ENCODE data around the gene TMEM120B. TPM values are rescaled to one million over a fixed set of nuclear protein-coding genes. Genes with fewer than 3 reads are reported as not detected.
"Not testable (repeated sequence)": the region's sequence is repeated elsewhere in the genome, so short reads cannot be mapped to it uniquely, and the experiment has no call there.

Gene TMEM120B
- polyA plus RNA-seq, 3 donors from 2014 or later, result 1.8 to 4.0 (median 3.1) TPM

DNA sequence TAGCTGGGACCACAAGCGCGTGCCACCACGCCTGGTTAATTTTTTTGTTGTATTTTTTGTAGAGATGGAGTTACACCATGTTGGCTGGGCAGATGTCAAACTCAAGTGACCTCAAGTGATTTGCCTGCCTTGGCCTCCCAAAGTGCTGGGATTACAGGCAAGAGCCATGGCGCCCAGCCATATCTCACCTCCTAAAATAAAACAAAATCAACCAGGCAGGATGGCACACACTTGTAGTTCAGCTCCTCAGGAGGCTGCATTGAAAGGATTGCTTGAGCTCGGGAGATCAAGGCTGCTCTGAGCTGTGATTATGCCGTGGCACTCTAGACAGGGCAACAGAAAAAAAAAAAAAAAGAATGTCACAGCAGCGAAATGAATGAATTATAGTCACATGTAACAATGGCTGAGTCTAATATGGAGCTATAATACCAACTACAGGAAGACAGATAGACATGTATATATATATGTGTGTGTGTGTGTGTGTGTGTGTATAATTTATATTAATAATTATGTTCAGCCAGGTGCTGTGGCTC is 19.3 kb upstream of the TMEM120B start:
- Mint-ChIP-seq H3K27ac (no peak overlapping the region), H3K27me3 (ENCODE audit: low read depth in 3 of 3) (peaks cover 0 to 3% (median 2%) of the 10 kb centered on the region in 3 donors), H3K36me3 (no peaks in the 10 kb centered on the region), H3K4me3 (no peak overlapping the region), H3K4me1 (peaks cover 0 to 6% of the 10 kb centered on the region in 2 donors), H3K9me3 (no peaks in the 10 kb centered on the region)
- DNase-seq, result no peak

DNA sequence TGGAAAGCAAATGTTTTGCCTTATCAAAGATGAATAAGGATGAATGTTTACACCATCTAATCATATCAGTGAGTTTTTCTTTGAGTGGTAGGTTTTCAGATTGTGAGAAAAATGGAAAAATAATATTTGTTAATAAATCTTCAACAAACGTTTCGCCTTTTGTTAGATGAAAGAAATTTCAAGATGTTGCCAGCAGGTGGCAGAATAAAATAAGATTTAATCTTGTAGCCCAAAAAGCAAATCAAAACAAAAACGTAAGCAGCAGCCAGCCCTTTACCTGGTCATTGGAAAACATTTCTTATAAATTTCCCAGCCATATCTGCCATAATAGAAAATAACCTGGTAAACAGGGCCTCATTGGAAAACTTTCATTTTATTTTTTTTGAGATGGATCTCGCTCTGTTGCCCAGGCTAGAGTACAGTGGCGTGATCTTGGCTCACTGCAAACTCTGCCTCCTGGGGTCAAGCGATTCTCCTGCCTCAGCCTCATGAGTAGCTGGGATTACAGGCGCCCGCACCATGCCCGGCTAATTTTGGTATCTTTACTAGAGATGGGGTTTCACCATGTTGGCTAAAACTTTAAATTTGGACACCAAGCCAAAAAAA is 15.4 kb upstream of the TMEM120B start:
- H3K27ac Mint-ChIP-seq, result no peak overlapping the region
- H3K27me3 Mint-ChIP-seq (ENCODE audit: low read depth in 3 of 3), result peaks cover 0 to 2% (median 0%) of the 10 kb centered on the region in 3 donors
- H3K4me1 Mint-ChIP-seq, result peaks cover 0 to 6% of the 10 kb centered on the region in 2 donors
- no peaks in the 10 kb centered on the region for H3K9me3 Mint-ChIP-seq
- H3K4me3 Mint-ChIP-seq, result no peak overlapping the region
- no peaks in the 10 kb centered on the region for H3K36me3 Mint-ChIP-seq
- peak; percentile 52 to 67 (median 60) for DNase-seq

DNA sequence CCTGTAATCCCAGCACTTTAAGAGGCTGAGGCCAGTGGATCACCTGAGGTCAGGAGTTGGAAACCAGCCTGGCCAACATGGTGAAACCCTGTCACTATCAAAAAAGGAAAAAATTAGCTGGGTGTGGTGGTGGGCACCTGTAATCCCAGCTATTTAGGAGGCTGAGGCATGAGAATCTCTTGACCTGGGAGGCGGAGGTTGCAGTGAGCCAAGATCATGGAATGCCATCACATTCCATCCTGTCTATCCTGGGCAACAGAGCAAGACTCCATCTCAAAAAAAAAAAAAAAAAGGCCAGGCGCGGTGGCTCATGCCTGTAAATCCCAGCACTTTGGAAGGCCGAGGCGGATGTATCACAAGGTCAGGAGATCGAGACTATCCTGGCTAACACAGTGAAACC is 14.7 kb upstream of the TMEM120B start:
- not testable (repeated sequence) for H3K27ac Mint-ChIP-seq; H3K27me3 Mint-ChIP-seq (ENCODE audit: low read depth in 3 of 3); H3K36me3 Mint-ChIP-seq

DNA sequence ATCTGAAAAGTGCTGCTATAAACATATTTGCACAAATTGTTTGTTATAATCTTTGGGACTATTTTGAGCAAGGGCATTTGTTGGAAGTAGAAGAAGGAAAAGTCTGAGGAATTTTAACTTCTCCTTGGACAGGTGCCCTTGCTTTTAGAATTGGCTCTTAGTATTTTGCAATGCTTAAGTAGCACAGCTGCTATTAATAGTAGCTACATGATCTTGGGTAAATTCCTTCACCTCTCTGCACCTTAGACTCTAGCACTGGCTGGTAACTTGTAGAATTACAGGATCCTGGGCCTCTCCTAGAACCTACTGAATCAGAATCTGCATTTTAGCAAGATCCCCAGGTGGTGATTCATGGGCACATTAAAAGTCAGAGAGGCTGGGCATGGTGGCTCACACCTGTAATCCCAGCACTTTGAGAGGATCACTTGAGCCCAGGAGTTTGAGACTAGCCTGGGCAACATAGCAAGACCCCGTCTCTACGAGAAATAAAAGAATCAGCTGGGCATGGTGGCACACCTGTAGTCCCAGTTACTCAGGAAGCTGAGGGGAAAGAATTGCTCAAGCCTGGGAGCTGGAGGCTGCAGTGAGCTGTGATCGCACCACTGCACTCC is 10.8 kb upstream of the TMEM120B start:
- Mint-ChIP-seq H3K4me1 (peaks cover 0 to 6% of the 10 kb centered on the region in 2 donors), H3K27ac (no peak overlapping the region), H3K4me3 (no peak overlapping the region), H3K9me3 (no peaks in the 10 kb centered on the region), H3K36me3 (no peaks in the 10 kb centered on the region), H3K27me3 (ENCODE audit: low read depth in 3 of 3) (peaks cover 0 to 6% (median 1%) of the 10 kb centered on the region in 3 donors)
- DNase-seq, result no peak

More for the DNA sequence above, 14.7 kb upstream of the TMEM120B start:
- not testable (repeated sequence) for H3K9me3 Mint-ChIP-seq, H3K4me3 Mint-ChIP-seq, DNase-seq, H3K4me1 Mint-ChIP-seq

DNA sequence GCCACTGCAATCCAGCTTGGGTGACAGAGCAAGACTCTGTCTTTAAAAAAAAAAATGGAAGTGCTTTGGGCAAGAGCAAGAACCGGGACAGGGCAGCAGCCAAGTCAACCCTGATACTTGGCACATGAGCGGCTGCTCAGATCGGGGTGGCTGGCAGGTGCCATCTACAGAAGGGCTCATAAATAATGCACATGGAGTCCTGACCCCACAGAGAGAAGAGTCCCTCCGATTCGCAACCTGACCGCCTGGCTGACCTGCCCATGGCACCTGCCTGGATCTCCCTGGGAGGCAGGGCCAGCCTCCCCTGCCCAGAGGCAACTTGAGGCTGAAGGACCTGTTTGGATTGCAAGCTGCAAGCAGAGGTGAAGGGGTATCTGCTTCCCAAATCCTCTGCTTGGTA is 9.6 kb upstream of the TMEM120B start:
- peaks cover 0 to 6% (median 1%) of the 10 kb centered on the region in 3 donors for H3K27me3 Mint-ChIP-seq (ENCODE audit: low read depth in 3 of 3)
- H3K27ac Mint-ChIP-seq, result no peak overlapping the region

DNA sequence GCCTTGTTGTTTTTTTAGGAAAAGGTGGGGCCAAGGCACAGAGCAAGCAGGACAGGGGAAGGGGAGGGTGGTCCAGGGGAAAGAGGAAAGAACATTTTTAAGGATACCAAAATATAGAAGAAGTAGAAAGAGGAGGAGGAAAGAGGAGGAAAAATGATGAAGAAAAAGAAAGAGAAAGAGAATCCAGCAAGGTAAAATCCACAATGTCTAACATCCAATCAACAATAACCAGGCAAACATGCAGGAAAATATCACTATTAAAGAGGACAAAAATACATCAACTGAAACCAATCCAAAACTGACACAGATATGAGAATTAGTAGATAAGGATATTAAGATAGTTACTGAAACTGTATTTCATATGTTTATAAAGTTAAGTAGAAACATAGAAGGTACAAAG is 7.0 kb upstream of the TMEM120B start:
- no peak overlapping the region for H3K4me3 Mint-ChIP-seq
- H3K4me1 Mint-ChIP-seq, result peaks cover 0 to 1% of the 10 kb centered on the region in 2 donors
- no peaks in the 10 kb centered on the region for H3K9me3 Mint-ChIP-seq
- no peak for DNase-seq
- peak overlapping the region in 1 of 6 donors; percentile 43 for H3K27ac Mint-ChIP-seq
- H3K36me3 Mint-ChIP-seq, result no peaks in the 10 kb centered on the region
- peaks cover 0 to 11% (median 1%) of the 10 kb centered on the region in 3 donors for H3K27me3 Mint-ChIP-seq (ENCODE audit: low read depth in 3 of 3)

More for the DNA sequence above, 9.6 kb upstream of the TMEM120B start:
- Mint-ChIP-seq H3K4me1 (no peaks in the 10 kb centered on the region), H3K36me3 (no peaks in the 10 kb centered on the region), H3K4me3 (no peak overlapping the region), H3K9me3 (no peaks in the 10 kb centered on the region)
- DNase-seq, result no peak

DNA sequence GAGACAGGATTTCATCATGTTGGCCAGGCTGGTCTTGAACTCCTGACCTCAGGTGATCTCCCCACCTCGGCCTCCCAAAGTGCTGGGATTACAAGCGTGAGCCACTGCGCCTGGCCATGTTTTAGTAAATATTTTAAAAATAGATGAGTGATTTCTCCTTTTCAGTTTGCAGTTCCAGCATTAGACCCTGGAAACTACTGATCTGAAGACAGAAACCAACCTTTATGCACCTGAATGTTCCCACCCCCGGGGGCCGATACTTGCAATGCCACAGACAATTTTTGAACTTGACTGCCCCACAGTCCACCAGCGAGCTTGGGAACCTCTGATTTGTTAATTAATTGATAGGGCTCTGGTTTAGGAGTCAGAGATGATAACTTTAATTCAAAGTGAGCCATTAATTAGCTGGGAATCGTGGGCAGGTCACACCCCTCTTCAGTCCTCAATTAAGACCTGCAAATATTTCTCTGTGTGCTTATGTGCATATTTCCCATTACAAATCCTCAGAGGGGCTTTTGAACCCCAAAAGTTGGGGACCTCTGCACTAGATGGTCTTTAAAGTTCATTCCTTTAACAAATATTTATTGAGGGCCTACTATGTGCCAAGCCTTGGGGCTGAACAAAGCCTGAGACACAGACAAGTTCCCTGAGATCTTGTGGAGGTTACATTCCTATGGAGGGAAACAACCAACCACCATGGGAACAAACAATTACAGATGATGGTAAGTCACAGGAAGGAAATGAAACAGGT is 4.1 kb upstream of the TMEM120B start:
- Mint-ChIP-seq H3K36me3 (no peaks in the 10 kb centered on the region), H3K27me3 (ENCODE audit: low read depth in 3 of 3) (peaks cover 0 to 11% (median 5%) of the 10 kb centered on the region in 3 donors), H3K27ac (no peak overlapping the region), H3K4me3 (no peak overlapping the region), H3K4me1 (peaks cover 15 to 18% of the 10 kb centered on the region in 2 donors), H3K9me3 (no peaks in the 10 kb centered on the region)
- no peak for DNase-seq

DNA sequence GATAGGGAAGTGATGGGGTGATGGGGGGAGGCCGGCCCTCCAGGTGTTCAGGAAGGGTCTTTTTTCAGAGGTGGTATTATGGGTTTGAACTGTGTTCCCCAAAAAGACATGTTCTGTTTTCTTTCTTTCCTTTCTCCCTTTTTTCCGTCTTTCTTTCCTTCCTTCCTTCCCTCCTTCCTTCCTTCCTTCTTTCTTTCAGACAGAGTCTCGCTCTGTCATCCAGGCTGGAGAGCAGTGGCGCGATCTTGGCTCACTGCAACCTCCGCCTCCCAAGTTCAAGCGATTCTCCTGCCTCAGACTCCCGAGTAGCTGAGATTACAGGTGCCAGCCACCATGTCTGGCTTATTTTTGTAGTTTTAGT is 3.5 kb upstream of the TMEM120B start:
- not testable (repeated sequence) for H3K4me3 Mint-ChIP-seq

DNA sequence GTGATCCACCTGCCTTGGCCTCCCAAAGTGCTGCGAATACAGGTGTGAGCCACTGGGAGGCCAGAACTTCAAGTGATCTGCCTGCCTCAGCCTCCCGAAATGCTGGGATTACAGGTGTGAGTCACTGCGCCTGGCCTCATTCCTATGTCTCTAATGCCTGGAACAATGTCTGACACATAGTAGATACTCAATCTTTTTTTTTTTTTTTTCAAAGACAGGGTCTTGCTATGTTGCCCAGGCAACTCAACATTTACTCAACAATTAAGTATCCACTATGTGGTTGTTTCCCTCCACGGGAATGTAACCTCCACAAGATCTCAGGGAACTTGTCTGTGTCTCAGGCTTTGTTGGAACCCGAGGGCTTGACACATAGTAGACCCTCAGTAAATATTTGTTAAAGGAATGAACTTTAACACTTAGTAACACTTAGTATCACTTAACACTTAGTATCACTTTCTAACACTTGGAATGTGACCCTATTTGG is 3.0 kb upstream of the TMEM120B start:
- H3K27ac Mint-ChIP-seq, result no peak overlapping the region
- DNase-seq, result no peak
- no peak overlapping the region for H3K4me3 Mint-ChIP-seq
- H3K27me3 Mint-ChIP-seq (ENCODE audit: low read depth in 3 of 3), result peaks cover 0 to 11% (median 5%) of the 10 kb centered on the region in 3 donors
- no peaks in the 10 kb centered on the region for H3K36me3 Mint-ChIP-seq
- H3K9me3 Mint-ChIP-seq, result no peaks in the 10 kb centered on the region
- peaks cover 20 to 22% of the 10 kb centered on the region in 2 donors for H3K4me1 Mint-ChIP-seq

More for the DNA sequence above, 3.5 kb upstream of the TMEM120B start:
- not testable (repeated sequence) for H3K27ac Mint-ChIP-seq, H3K36me3 Mint-ChIP-seq, H3K9me3 Mint-ChIP-seq, DNase-seq
- Mint-ChIP-seq H3K27me3 (ENCODE audit: low read depth in 3 of 3) (peaks cover 0 to 11% (median 5%) of the 10 kb centered on the region in 3 donors), H3K4me1 (peaks cover 20 to 22% of the 10 kb centered on the region in 2 donors)

DNA sequence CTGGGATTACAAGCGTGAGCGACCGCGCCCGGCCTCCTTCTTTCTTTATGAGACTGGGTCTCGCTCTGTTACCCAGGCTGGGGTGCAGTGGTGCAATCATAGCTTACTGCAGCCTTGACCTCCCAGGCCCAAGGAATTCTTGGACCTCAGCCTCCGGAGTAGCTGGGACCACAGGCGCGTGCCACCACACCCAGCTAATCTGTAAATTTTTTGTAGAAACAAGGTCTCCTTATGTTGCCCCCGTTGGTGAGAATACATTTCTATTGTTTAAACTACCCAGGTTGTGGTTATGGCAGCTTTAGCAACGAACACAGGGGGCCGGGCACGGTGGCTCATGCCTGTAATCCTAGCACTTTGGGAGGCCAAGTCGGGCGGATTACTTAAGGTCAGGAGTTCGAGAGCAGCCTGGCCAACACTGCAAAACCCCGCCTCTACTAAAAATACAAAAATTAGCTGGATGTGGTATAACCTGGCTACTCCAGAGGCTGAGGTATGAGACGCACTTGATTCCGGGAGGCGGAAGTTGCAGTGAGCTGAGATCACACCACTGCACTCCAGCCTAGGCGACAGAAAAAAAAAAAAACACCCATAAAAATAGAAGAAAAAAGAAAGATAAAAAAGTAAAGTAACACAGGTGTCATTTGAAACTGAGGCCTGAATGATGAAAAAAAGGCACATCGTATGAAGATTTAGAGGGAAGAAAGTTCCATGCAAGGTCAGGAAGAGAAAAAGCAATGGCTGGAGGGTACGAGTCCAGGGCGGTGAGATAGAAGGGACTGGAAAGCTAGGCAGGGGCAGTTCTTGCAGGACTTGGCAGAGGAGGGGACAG is 977 bp upstream of the TMEM120B start:
- H3K27ac Mint-ChIP-seq, result peak overlapping the region; percentile 71 to 94 (median 90)
- peaks cover 0 to 5% (median 4%) of the 10 kb centered on the region in 3 donors for H3K27me3 Mint-ChIP-seq (ENCODE audit: low read depth in 3 of 3)
- H3K4me3 Mint-ChIP-seq, result peak overlapping the region; percentile 87 to 96 (median 89)
- peaks cover 20 to 23% of the 10 kb centered on the region in 2 donors for H3K4me1 Mint-ChIP-seq
- peaks cover 0 to 6% (median 0%) of the 10 kb centered on the region in 3 donors for H3K36me3 Mint-ChIP-seq
- DNase-seq, result peak; percentile 19 to 25 (median 20)
- no peaks in the 10 kb centered on the region for H3K9me3 Mint-ChIP-seq

DNA sequence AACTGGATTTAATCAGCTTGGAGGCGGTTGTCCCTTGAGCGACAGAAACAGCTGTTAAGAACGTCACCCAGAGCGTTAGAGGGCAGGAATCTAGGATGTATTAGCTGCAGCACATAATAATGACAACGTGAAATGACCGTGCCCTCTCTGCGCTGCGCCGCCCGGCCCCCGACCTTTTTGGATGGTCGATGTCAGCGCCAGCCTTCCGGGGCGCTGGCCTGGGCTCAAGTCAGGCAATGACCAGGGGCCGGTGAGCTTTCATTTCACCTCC is 427 bp upstream of the TMEM120B start:
- Mint-ChIP-seq H3K4me3 (peak overlapping the region; percentile 87 to 96 (median 89)), H3K27ac (peak overlapping the region; percentile 71 to 94 (median 90)), H3K4me1 (peaks cover 20 to 23% of the 10 kb centered on the region in 2 donors), H3K36me3 (peaks cover 0 to 6% (median 0%) of the 10 kb centered on the region in 3 donors), H3K27me3 (ENCODE audit: low read depth in 3 of 3) (peaks cover 0 to 5% (median 4%) of the 10 kb centered on the region in 3 donors), H3K9me3 (no peaks in the 10 kb centered on the region)
- no peak for DNase-seq

DNA sequence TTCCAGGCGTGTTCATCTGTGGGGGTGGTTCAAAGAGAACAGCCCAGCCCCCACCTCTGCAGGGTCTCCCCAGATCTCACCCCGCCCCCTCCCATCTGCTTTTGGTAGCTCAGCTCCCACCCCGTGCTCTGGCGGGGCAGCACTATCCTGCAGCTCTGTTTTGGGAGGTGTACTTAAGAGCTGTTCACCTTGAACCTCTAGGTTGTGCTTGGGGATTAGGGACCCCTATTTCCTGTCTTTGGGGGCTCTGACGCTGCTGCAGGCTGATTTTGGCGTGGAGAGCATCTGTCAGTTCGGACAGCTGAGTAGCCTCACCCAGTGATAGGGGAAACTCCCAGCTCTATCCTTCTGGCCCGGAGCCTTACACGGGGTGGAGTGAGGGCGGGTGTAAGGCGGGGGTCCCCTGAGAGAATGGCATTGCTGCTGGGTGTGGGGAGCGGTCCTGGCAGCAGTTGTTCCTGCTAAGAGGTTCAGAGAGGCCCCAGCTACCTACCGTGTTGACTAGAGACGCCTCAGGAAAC is 765 bp downstream of the TMEM120B start:
- Mint-ChIP-seq H3K27me3 (ENCODE audit: low read depth in 3 of 3) (peaks cover 0 to 5% (median 4%) of the 10 kb centered on the region in 3 donors), H3K27ac (peak overlapping the region in 5 of 6 donors; percentile 16 to 83 (median 58)), H3K9me3 (no peaks in the 10 kb centered on the region)

DNA sequence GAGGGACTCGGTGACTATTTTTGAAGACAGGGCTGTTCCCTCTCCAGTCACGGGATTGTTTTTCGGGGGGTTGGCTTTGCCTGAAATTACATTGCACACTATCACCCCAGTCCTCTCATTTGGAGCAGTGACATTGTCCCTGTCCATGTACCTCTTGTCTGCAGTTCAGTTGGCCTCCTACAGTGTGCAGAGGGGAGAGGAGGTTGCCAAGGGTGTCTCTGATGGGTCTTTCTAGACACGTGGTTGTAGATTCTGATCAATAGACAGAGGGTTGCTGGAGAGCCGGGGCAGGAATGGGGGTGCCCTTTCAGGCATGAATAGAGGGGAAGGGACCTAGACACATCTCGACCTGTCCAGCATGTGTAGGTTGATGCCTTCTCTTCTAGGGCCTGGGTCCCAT is 1.2 kb downstream of the TMEM120B start:
- H3K9me3 Mint-ChIP-seq, result no peaks in the 10 kb centered on the region
- peak overlapping the region; percentile 43 to 90 (median 89) for H3K4me3 Mint-ChIP-seq
- no peak for DNase-seq
- peaks cover 0 to 6% (median 0%) of the 10 kb centered on the region in 3 donors for H3K36me3 Mint-ChIP-seq
- peaks cover 20 to 23% of the 10 kb centered on the region in 2 donors for H3K4me1 Mint-ChIP-seq
- peak overlapping the region in 2 of 6 donors; percentile 58 to 83 for H3K27ac Mint-ChIP-seq
- peaks cover 0 to 5% (median 4%) of the 10 kb centered on the region in 3 donors for H3K27me3 Mint-ChIP-seq (ENCODE audit: low read depth in 3 of 3)

More for the DNA sequence above, 765 bp downstream of the TMEM120B start:
- Mint-ChIP-seq H3K36me3 (peaks cover 0 to 6% (median 0%) of the 10 kb centered on the region in 3 donors), H3K4me1 (peaks cover 20 to 23% of the 10 kb centered on the region in 2 donors), H3K4me3 (peak overlapping the region; percentile 76 to 96 (median 89))
- no peak for DNase-seq

Data from immature natural killer cell (primary cell).